ENCODE data around the gene POLD1. TPM values are rescaled to one million over a fixed set of nuclear protein-coding genes. Genes with fewer than 3 reads are reported as not detected.

Gene POLD1
- total and polyA plus RNA-seq, 2 donors (not counting 3 experiments of a cell fraction or from before 2014, with no cell fraction given), result 40.9 to 63.9 TPM

DNA sequence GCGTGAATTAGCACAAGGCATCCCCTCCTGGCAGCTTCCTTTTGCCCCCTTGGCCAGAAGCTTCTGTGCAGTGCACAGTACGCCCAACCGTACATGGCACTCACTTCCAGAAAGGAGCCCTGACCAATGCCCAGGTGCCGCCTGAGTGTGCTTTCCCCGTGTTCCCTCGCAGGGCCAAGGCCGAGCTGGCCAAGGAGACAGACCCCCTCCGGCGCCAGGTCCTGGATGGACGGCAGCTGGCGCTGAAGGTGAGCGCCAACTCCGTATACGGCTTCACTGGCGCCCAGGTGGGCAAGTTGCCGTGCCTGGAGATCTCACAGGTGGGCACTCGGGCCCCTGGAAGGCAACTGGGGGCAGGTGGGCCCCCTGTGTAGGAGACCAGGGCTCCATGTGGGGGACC lies 25.2 kb downstream of the POLD1 start:
- DNase-seq (ENCODE audit: low read depth, low spot score) (no peak), FAIRE-seq (no peak)
- dilution Hi-C loops (cut with MboI; ENCODE audit: extremely low pct_ligation_motif_present, low sequenced_read_pairs) (no loop called here), intact Hi-C loops (cut with micrococcal nuclease) (no loop called here)
- Histone ChIP-seq H3K79me2 (ENCODE audit: control insufficient read depth, insufficient read depth, low read length) (no peaks in the 10 kb centered on the region), H3K27ac (ENCODE audit: insufficient read depth, low read depth, low read length) (no peak overlapping the region), H3K9me3 (replicated peaks; ENCODE audit: control insufficient read depth, insufficient read depth, low read length) (no peaks in the 10 kb centered on the region), H3K4me3 (replicated peaks in 1 of 3; ENCODE audit: insufficient read depth in 1 of 3, low read depth in 1 of 3, low read length in 3 of 3) (no peak overlapping the region), H3K9ac (replicated peaks; ENCODE audit: extremely low read depth, insufficient read depth, low read length) (no peak overlapping the region), H3K27me3 (ENCODE audit: control insufficient read depth in 2 of 2, insufficient read depth in 2 of 2, low read length in 2 of 2) (no peaks in the 10 kb centered on the region), H3K4me2 (ENCODE audit: insufficient read depth, low read length) (no peak overlapping the region), H3K9me1 (replicated peaks; ENCODE audit: control insufficient read depth, extremely low read depth, insufficient read depth, low read length) (no peaks in the 10 kb centered on the region), H3K36me3 (ENCODE audit: control insufficient read depth in 2 of 2, extremely low read depth in 1 of 2, insufficient read depth in 2 of 2, low read length in 2 of 2) (peaks cover 0 to 3% of the 10 kb centered on the region in 2 experiments), H4K20me1 (replicated peaks; ENCODE audit: control insufficient read depth, extremely low read depth, insufficient read depth, low read length) (no peaks in the 10 kb centered on the region), H2AFZ (ENCODE audit: low read depth, low read length) (no peak overlapping the region), H3K4me1 (ENCODE audit: control insufficient read depth, extremely low read depth, insufficient read depth, low read length) (no peaks in the 10 kb centered on the region)
- TF ChIP-seq MYC (IDR thresholded peaks at IDR 0.05; ENCODE audit: low read depth, low read length), result no peak
- no peak for TF ChIP-seq GATA2 (IDR thresholded peaks at IDR 0.05; ENCODE audit: insufficient read depth, insufficient read length, low read depth, low read length)
- TF ChIP-seq EZH2 (IDR thresholded peaks at IDR 0.05; ENCODE audit: borderline replicate concordance, low read depth, low read length, severe bottlenecking), result no peak
- no peak for TF ChIP-seq POLR2A (IDR thresholded peaks at IDR 0.05; ENCODE audit: low read depth, low read length)
- TF ChIP-seq, protein P1, sequence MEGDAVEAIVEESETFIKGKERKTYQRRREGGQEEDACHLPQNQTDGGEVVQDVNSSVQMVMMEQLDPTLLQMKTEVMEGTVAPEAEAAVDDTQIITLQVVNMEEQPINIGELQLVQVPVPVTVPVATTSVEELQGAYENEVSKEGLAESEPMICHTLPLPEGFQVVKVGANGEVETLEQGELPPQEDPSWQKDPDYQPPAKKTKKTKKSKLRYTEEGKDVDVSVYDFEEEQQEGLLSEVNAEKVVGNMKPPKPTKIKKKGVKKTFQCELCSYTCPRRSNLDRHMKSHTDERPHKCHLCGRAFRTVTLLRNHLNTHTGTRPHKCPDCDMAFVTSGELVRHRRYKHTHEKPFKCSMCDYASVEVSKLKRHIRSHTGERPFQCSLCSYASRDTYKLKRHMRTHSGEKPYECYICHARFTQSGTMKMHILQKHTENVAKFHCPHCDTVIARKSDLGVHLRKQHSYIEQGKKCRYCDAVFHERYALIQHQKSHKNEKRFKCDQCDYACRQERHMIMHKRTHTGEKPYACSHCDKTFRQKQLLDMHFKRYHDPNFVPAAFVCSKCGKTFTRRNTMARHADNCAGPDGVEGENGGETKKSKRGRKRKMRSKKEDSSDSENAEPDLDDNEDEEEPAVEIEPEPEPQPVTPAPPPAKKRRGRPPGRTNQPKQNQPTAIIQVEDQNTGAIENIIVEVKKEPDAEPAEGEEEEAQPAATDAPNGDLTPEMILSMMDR (IDR thresholded peaks at IDR 0.05; ENCODE audit: extremely low read depth in 1 of 2, insufficient read depth in 1 of 2, low read depth in 1 of 2, low read length in 2 of 2), result no peak
- CTCF ChIA-PET, result interaction anchor here (0.6 to 1.4 kb wide), 2 partner anchors 41 to 81 kb away, joined by 5 to 11 read pairs; no protein-coding TSS in a partner anchor
- POLR2A ChIA-PET, result no interaction called here
- BruUV-seq (replicated peaks), result no TSS peak

DNA sequence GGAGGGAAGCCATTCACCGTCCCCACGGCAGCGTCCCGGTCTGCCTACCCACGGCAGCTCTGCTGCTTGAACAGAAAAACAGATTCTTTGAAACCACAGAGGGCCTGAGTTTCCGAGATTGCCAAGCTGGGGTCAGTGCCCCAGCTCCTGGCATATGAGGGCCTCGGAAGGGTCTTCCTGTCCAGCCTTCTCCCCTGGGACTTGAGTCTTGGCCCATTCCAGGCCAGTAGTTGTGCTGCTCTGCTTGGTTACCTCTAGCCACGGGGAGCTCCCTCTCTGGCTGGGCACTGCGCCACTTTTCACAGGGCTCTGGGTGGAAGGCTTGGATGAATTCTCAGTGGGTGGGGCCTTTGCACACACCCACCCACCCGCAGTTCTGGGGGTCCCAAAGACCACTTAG lies 26.0 kb downstream of the POLD1 start:
- H3K27me3 ChIP-seq (ENCODE audit: control insufficient read depth in 2 of 2, insufficient read depth in 2 of 2, low read length in 2 of 2), result no peaks in the 10 kb centered on the region
- no peaks in the 10 kb centered on the region for H4K20me1 ChIP-seq (replicated peaks; ENCODE audit: control insufficient read depth, extremely low read depth, insufficient read depth, low read length)
- no peak overlapping the region for H3K4me2 ChIP-seq (ENCODE audit: insufficient read depth, low read length)
- H3K9me1 ChIP-seq (replicated peaks; ENCODE audit: control insufficient read depth, extremely low read depth, insufficient read depth, low read length), result no peaks in the 10 kb centered on the region
- DNase-seq (ENCODE audit: low read depth, low spot score), result no peak
- H3K9ac ChIP-seq (replicated peaks; ENCODE audit: extremely low read depth, insufficient read depth, low read length), result no peak overlapping the region
- H3K4me3 ChIP-seq (replicated peaks in 1 of 3; ENCODE audit: insufficient read depth in 1 of 3, low read depth in 1 of 3, low read length in 3 of 3), result no peak overlapping the region
- intact Hi-C loops (cut with micrococcal nuclease), result no loop called here
- H3K36me3 ChIP-seq (ENCODE audit: control insufficient read depth in 2 of 2, extremely low read depth in 1 of 2, insufficient read depth in 2 of 2, low read length in 2 of 2), result peaks cover 0 to 3% of the 10 kb centered on the region in 2 experiments
- no peaks in the 10 kb centered on the region for H3K79me2 ChIP-seq (ENCODE audit: control insufficient read depth, insufficient read depth, low read length)
- no peak for TF ChIP-seq POLR2A (IDR thresholded peaks at IDR 0.05; ENCODE audit: low read depth, low read length)
- TF ChIP-seq FOS (IDR thresholded peaks at IDR 0.05; ENCODE audit: borderline replicate concordance, insufficient read depth, low read length), result no peak
- TF ChIP-seq EZH2 (IDR thresholded peaks at IDR 0.05; ENCODE audit: borderline replicate concordance, low read depth, low read length, severe bottlenecking), result no peak
- no peak for TF ChIP-seq GATA2 (IDR thresholded peaks at IDR 0.05; ENCODE audit: insufficient read depth, insufficient read length, low read depth, low read length)
- TF ChIP-seq, protein P1 (IDR thresholded peaks at IDR 0.05; ENCODE audit: extremely low read depth in 1 of 2, insufficient read depth in 1 of 2, low read depth in 1 of 2, low read length in 2 of 2), result no peak
- TF ChIP-seq MYC (IDR thresholded peaks at IDR 0.05; ENCODE audit: low read depth, low read length), result no peak
- TF ChIP-seq MAX (IDR thresholded peaks at IDR 0.05; ENCODE audit: insufficient read depth, insufficient read length), result no peak
- no peak for TF ChIP-seq JUN (IDR thresholded peaks at IDR 0.05; ENCODE audit: borderline replicate concordance, insufficient read depth, insufficient read length, low read depth)
- no peak for TF ChIP-seq POLR2AphosphoS5 (IDR thresholded peaks at IDR 0.05; ENCODE audit: insufficient read depth, low read depth, low read length)
- no peak overlapping the region for H2AFZ ChIP-seq (ENCODE audit: low read depth, low read length)
- no peak for FAIRE-seq
- no peak overlapping the region for H3K27ac ChIP-seq (ENCODE audit: insufficient read depth, low read depth, low read length)
- H3K9me3 ChIP-seq (replicated peaks; ENCODE audit: control insufficient read depth, insufficient read depth, low read length), result no peaks in the 10 kb centered on the region
- BruUV-seq (replicated peaks), result no TSS peak
- no peaks in the 10 kb centered on the region for H3K4me1 ChIP-seq (ENCODE audit: control insufficient read depth, extremely low read depth, insufficient read depth, low read length)
- ChIA-PET POLR2A (no interaction called here), CTCF (interaction anchor here (1.3 to 1.4 kb wide), 2 partner anchors 41 to 53 kb away, joined by 3 to 11 read pairs; no protein-coding TSS in a partner anchor)
- dilution Hi-C loops (cut with MboI; ENCODE audit: extremely low pct_ligation_motif_present, low sequenced_read_pairs), result no loop called here
